Putamen (tissue), 1 donor: ENCODE results near the gene SBK3.
"Not testable (repeated sequence)": the region's sequence is repeated elsewhere in the genome, so short reads cannot be mapped to it uniquely, and the experiment has no call there.

ENCODE experiments used
- DNase-seq: peaks from one replicate; pipeline ENCODE4 v3.0.0-alpha.2; 2016; ENCODE audit warnings: low spot score

Gene SBK3

GRCh38 chr19:55545443-55545842 lies at the start of gene SBK3:
SBK3 (minus strand) TSS chr19:55545543; CDS start chr19:55545543, 0 bp downstream.
- DNase-seq = no peak

GRCh38 chr19:55593096-55593772 lies 47.9 kb upstream of the SBK3 start:
- no peak for DNase-seq

GRCh38 chr19:55592391-55593090 lies 47.2 kb upstream of the SBK3 start:
- no peak for DNase-seq

GRCh38 chr19:55591555-55591954 lies 46.2 kb upstream of the SBK3 start:
- no peak for DNase-seq

- no peak for DNase-seq
These were observed 45.3 kb upstream of the SBK3 start for GRCh38 chr19:55590617-55591016.

- DNase-seq = no peak
These were observed 44.8 kb upstream of the SBK3 start for GRCh38 chr19:55590109-55590508.

GRCh38 chr19:55588738-55589137 lies 43.4 kb upstream of the SBK3 start:
- no peak for DNase-seq

GRCh38 chr19:55586976-55587668 lies 41.8 kb upstream of the SBK3 start:
- DNase-seq = peak; percentile 87

GRCh38 chr19:55585658-55586339 lies 40.5 kb upstream of the SBK3 start:
- peak; percentile 77 for DNase-seq

- no peak for DNase-seq
These were observed 39.5 kb upstream of the SBK3 start for GRCh38 chr19:55584871-55585270.

- DNase-seq = not testable (repeated sequence)
These were observed 38.6 kb upstream of the SBK3 start for GRCh38 chr19:55583897-55584296.

- not testable (repeated sequence) for DNase-seq
These were observed 36.9 kb upstream of the SBK3 start for GRCh38 chr19:55582284-55582683.

GRCh38 chr19:55581823-55582223 lies 36.5 kb upstream of the SBK3 start:
- no peak for DNase-seq

GRCh38 chr19:55581145-55581822 lies 35.9 kb upstream of the SBK3 start:
- no peak for DNase-seq

GRCh38 chr19:55580628-55581144 lies 35.3 kb upstream of the SBK3 start, which contains the start of gene ZNF579:
ZNF579 (minus strand) TSS chr19:55580848; CDS start chr19:55579639, 1,209 bp downstream.
- peak; percentile 88 for DNase-seq

GRCh38 chr19:55579766-55580621 lies 34.7 kb upstream of the SBK3 start:
- no peak for DNase-seq

GRCh38 chr19:55578761-55579747 lies 33.7 kb upstream of the SBK3 start:
- no peak for DNase-seq

GRCh38 chr19:55578031-55578760 lies 32.9 kb upstream of the SBK3 start:
- DNase-seq = no peak

GRCh38 chr19:55576746-55577145 lies 31.4 kb upstream of the SBK3 start:
- DNase-seq = no peak
